Right renal cortex interstitium (tissue), 3 donors: Measurements from ENCODE around the gene CAMK1. TPM values are rescaled to one million over a fixed set of nuclear protein-coding genes. Genes with fewer than 3 reads are reported as not detected.
"Not testable (repeated sequence)": the region's sequence is repeated elsewhere in the genome, so short reads cannot be mapped to it uniquely, and the experiment has no call there.

Source experiments
- DNase-seq, 3 donors: peaks; one replicate each; pipeline ENCODE4 v3.0.0-alpha.2; 2013; ENCODE audit warnings: low read depth in 3 of 3, low spot score in 2 of 3
- polyA plus RNA-seq, 3 donors: library from polyadenylated mRNA; unstranded; fragments of 120-200 nt; gene quantifications; one replicate each; pipeline ENCODE4 v1.2.1, GENCODE V29; 2013; ENCODE audit not compliant: insufficient read length in 3 of 3

Gene CAMK1
- polyA plus RNA-seq, 3 donors, result 18.6 to 20.8 (median 20.4) TPM

- DNase-seq, result no peak
Observed at GRCh38 chr3:9777694-9778021, 7.9 kb upstream of the CAMK1 start.

- DNase-seq, result no peak
Observed at GRCh38 chr3:9776896-9777693, 7.3 kb upstream of the CAMK1 start.

GRCh38 chr3:9771007-9771406 lies 1.3 kb upstream of the CAMK1 start:
- DNase-seq, result not testable (repeated sequence)

GRCh38 chr3:9770276-9770812 lies 597 bp upstream of the CAMK1 start:
- no peak for DNase-seq

GRCh38 chr3:9769012-9769411 lies 735 bp downstream of the CAMK1 start:
- no peak for DNase-seq

- no peak for DNase-seq
Observed at GRCh38 chr3:9768141-9768775, 1.5 kb downstream of the CAMK1 start.

- no peak for DNase-seq
Observed at GRCh38 chr3:9767418-9767817, 2.3 kb downstream of the CAMK1 start.

- no peak for DNase-seq
Observed at GRCh38 chr3:9765865-9766264, 3.9 kb downstream of the CAMK1 start.

GRCh38 chr3:9762871-9763270 lies 6.9 kb downstream of the CAMK1 start:
- no peak for DNase-seq

- DNase-seq, result no peak
Observed at GRCh38 chr3:9761919-9762318, 7.8 kb downstream of the CAMK1 start.

GRCh38 chr3:9760779-9761505 lies 8.8 kb downstream of the CAMK1 start:
- no peak for DNase-seq

GRCh38 chr3:9757427-9757826 lies 12.3 kb downstream of the CAMK1 start:
- no peak for DNase-seq

GRCh38 chr3:9754678-9755077 lies 15.1 kb downstream of the CAMK1 start:
- DNase-seq, result no peak

GRCh38 chr3:9750556-9751411 lies 19.0 kb downstream of the CAMK1 start:
- DNase-seq, result no peak

- peak; percentile 90 to 97 (median 94) for DNase-seq
Observed at GRCh38 chr3:9749645-9750555, 19.8 kb downstream of the CAMK1 start, which contains the start of gene OGG1. Gene OGG1 (plus strand): TSS chr3:9749952. CDS start chr3:9750287, 335 bp downstream.

GRCh38 chr3:9749296-9749644 lies 20.5 kb downstream of the CAMK1 start:
- DNase-seq, result no peak

- no peak for DNase-seq
Observed at GRCh38 chr3:9748031-9748430, 21.7 kb downstream of the CAMK1 start.

GRCh38 chr3:9747267-9747666 lies 22.5 kb downstream of the CAMK1 start:
- no peak for DNase-seq

- DNase-seq, result no peak
Observed at GRCh38 chr3:9746330-9746729, 23.4 kb downstream of the CAMK1 start.

GRCh38 chr3:9745521-9745920 lies 24.2 kb downstream of the CAMK1 start:
- DNase-seq, result no peak
